Measurements from ENCODE around the gene PCARE.

- TF ChIP-seq POLR2A (IDR thresholded peaks at IDR 0.05; ENCODE audit: low read depth, low read length), result no peak
- no peak for TF ChIP-seq POLR2AphosphoS5 (IDR thresholded peaks at IDR 0.05; ENCODE audit: low read depth, low read length)
Measured at GRCh38 chr2:29050591-29050990, 23.7 kb downstream of the PCARE start.
